K562 (cell line): ENCODE data around the gene OXLD1. TPM values are rescaled to one million over a fixed set of nuclear protein-coding genes. Genes with fewer than 3 reads are reported as not detected.

ENCODE experiments used
- CAMTA2 ChIP-seq: fragments of 250-450 bp; sonication (Bioruptor Pico); conservative IDR thresholded peaks from 2 replicates; pipeline ENCODE4 v1.5.1; 2022
- CHD7 ChIP-seq: fragments of 200-600 bp; sonication (generic); IDR thresholded peaks from one replicate; pipeline ENCODE4 v1.6.1; 2012; ENCODE audit warnings: mild to moderate bottlenecking, low read depth, low read length, inconsistent platforms
- FOXA3 ChIP-seq, 2 experiments: fragments of 450-650 bp in 1 of 2; sonication (generic) in 1 of 2; formaldehyde crosslinking; IDR thresholded peaks in 1 of 2; conservative IDR thresholded peaks in 1 of 2; 2 replicates each; pipeline versions ENCODE4 v1.4.0 to v1.8.0; 2020 to 2022; ENCODE audit warnings: mild to moderate bottlenecking in 2 of 2, missing genetic modification reagents in 1 of 2
- HLTF ChIP-seq: fragments of 450-650 bp; IDR thresholded peaks from 2 replicates; pipeline ENCODE4 v1.6.1; 2016
- POLR2A ChIP-seq: fragments of 450-650 bp; conservative IDR thresholded peaks from 2 replicates; pipeline ENCODE4 v1.6.1; 2016
- RBM22 ChIP-seq: fragments of 200-400 bp; formaldehyde crosslinking; IDR thresholded peaks from 2 replicates; pipeline ENCODE4 v1.6.1; 2018; ENCODE audit warnings: low read length, low read depth; ENCODE audit not compliant: poor library complexity, severe bottlenecking
- ZBTB33 ChIP-seq: sonication (generic); formaldehyde crosslinking; IDR thresholded peaks from 2 replicates; pipeline ENCODE4 v1.8.1; 2023; ENCODE audit warnings: mild to moderate bottlenecking, missing genetic modification reagents
- polyA plus RNA-seq, 8 experiments: library from polyadenylated mRNA; depleted of rRNA in 4 of 8; stranded (reverse) in 5 of 8; unstranded in 3 of 8; fragments of >200 nt; fragmentation: Nextera tagmentation in 2 of 8; fragmentation: Illumina TruSeq in 1 of 8; extraction: Ambion mirVana in 2 of 8; extraction: Trizol in 1 of 8; gene quantifications; 2 replicates each; pipeline versions ENCODE4 v1.2.1 to v1.2.3, GENCODE V29; 2011 to 2014; ENCODE audit warnings: inconsistent platforms in 1 of 8, missing spikeins in 1 of 8
- total RNA-seq, 7 experiments: library from RNA; depleted of rRNA in 6 of 7; stranded (reverse); fragments of >200 nt in 6 of 7; fragmentation: Illumina TruSeq in 2 of 7; extraction: Trizol in 2 of 7; gene quantifications; 2 replicates each; pipeline versions ENCODE4 v1.2.1 to v1.2.3, GENCODE V29; 2011 to 2021; ENCODE audit warnings: low replicate concordance in 1 of 7

OXLD1 gene
- total and polyA plus RNA-seq, 9 of the 15 experiments (the other 6 are each of a cell fraction or from before 2014, with no cell fraction given): 4.4 to 115 (median 29.3) TPM

GRCh38 chr17:81710514-81711308 lies 44.3 kb upstream of the OXLD1 start (continued):
- TF ChIP-seq CHD7 (no peak), ZBTB33 (CRISPR knock-in tag) (peak; percentile 82), RBM22 (peak; percentile 40), POLR2A (peak; percentile 18), CAMTA2 (0 out of 2 replicates have a peak, but pooled peaks have one; percentile 30), HLTF (no peak), FOXA3 (CRISPR knock-in tag; conservative IDR thresholded peaks at IDR 0.05 in 1 of 2, IDR thresholded peaks at IDR 0.05 in 1 of 2) (0 out of 4 replicates have a peak, but pooled peaks of 1 of the 2 experiments have one; percentile 20)
